ENCODE results near the gene PDPN. TPM values are rescaled to one million over a fixed set of nuclear protein-coding genes. Genes with fewer than 3 reads are reported as not detected.

PDPN gene
- total RNA-seq, 1 experiment from 2014 or later: not detected

- no peak for TF ChIP-seq CTCF (IDR thresholded peaks at IDR 0.05; ENCODE audit: unreplicated experiment)
- BruUV-seq (replicated peaks): no TSS peak
- CTCF ChIA-PET: no interaction called here
- no peak overlapping the region for H3K27ac Mint-ChIP-seq (ENCODE audit: unreplicated experiment)
- H3K36me3 Mint-ChIP-seq (ENCODE audit: insufficient read depth, unreplicated experiment): no peaks in the 10 kb centered on the region
- no peak overlapping the region for H3K4me3 Mint-ChIP-seq (ENCODE audit: low read depth, unreplicated experiment)
- no peaks in the 10 kb centered on the region for H3K27me3 Mint-ChIP-seq (ENCODE audit: unreplicated experiment)
- DNase-seq: no peak
- H3K4me1 Mint-ChIP-seq (ENCODE audit: low read depth, unreplicated experiment): no peaks in the 10 kb centered on the region
- intact Hi-C loops (cut with micrococcal nuclease; ENCODE audit: unreplicated experiment): no loop called here
- H3K9me3 Mint-ChIP-seq (ENCODE audit: low read depth, unreplicated experiment): peaks cover 24% of the 10 kb centered on the region
These were observed 36.3 kb downstream of the PDPN start for GRCh38 chr1:13619909-13620308.

- Mint-ChIP-seq H3K27ac (ENCODE audit: unreplicated experiment) (no peak overlapping the region), H3K4me1 (ENCODE audit: low read depth, unreplicated experiment) (no peaks in the 10 kb centered on the region), H3K27me3 (ENCODE audit: unreplicated experiment) (no peaks in the 10 kb centered on the region), H3K9me3 (ENCODE audit: low read depth, unreplicated experiment) (peaks cover 22% of the 10 kb centered on the region), H3K4me3 (ENCODE audit: low read depth, unreplicated experiment) (no peak overlapping the region), H3K36me3 (ENCODE audit: insufficient read depth, unreplicated experiment) (no peaks in the 10 kb centered on the region)
- no peak for TF ChIP-seq CTCF (IDR thresholded peaks at IDR 0.05; ENCODE audit: unreplicated experiment)
- BruUV-seq (replicated peaks): no TSS peak
- intact Hi-C loops (cut with micrococcal nuclease; ENCODE audit: unreplicated experiment): no loop called here
- CTCF ChIA-PET: interaction anchor here (0.6 kb wide), 1 partner anchor 104 kb away, joined by 3 read pairs; no protein-coding TSS in a partner anchor
- no peak for DNase-seq
These were observed 37.2 kb downstream of the PDPN start for GRCh38 chr1:13620825-13621224.

DNA sequence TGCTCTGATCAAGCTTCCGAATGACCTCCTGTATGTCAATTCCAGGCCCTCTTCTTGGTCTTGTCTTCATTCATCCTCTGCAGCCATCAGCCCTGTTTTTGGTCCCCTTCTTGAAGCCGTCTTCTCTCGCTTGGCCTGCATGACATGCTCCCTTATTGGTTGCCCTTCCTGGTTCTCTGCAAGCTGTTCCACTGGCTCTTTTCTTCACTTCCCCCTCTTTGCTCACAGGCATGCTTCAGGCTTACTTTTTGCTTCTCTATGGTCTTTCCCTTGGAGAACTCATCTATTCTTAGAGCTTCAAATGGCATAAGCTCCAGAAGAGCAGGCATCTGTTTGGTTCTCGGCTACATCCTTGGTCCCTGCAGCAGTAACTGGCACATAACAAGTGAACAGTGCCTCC lies 38.8 kb downstream of the PDPN start:
- no TSS peak for BruUV-seq (replicated peaks)
- CTCF ChIA-PET: no interaction called here
- no peak overlapping the region for H3K4me3 Mint-ChIP-seq (ENCODE audit: low read depth, unreplicated experiment)
- intact Hi-C loops (cut with micrococcal nuclease; ENCODE audit: unreplicated experiment): no loop called here
- H3K36me3 Mint-ChIP-seq (ENCODE audit: insufficient read depth, unreplicated experiment): no peaks in the 10 kb centered on the region
- H3K4me1 Mint-ChIP-seq (ENCODE audit: low read depth, unreplicated experiment): no peaks in the 10 kb centered on the region
- peaks cover 22% of the 10 kb centered on the region for H3K9me3 Mint-ChIP-seq (ENCODE audit: low read depth, unreplicated experiment)
- TF ChIP-seq CTCF (IDR thresholded peaks at IDR 0.05; ENCODE audit: unreplicated experiment): no peak
- H3K27me3 Mint-ChIP-seq (ENCODE audit: unreplicated experiment): no peaks in the 10 kb centered on the region
- H3K27ac Mint-ChIP-seq (ENCODE audit: unreplicated experiment): no peak overlapping the region
- no peak for DNase-seq

DNA sequence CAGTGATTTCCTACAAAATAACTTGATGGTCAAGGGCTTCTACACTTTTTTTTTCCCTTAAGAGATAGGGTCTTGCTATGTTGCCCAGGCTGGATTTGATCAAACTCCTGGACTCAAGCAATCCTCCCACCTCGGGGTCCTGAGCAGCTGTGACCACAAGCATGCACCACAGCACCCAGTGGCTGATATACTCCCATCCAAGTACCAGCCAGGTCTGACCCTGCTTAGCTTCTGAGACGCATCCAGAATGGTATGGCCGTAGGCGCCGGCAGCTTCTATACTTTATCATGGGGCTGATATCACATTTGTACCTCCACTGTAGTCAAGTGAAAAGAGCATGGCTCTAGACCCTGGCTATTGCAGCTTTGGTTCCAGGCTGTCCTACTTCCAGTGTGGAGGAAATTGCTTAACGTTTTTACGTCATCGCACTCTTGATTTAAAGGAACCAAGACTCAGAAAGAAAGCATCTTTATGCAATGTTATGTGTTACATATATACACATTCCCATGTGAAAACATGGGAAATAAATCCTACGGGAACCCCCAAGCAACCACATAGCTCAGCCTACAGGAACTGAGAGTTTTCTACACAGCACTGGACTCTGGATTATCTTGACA lies 39.5 kb downstream of the PDPN start:
- no peak for DNase-seq
- intact Hi-C loops (cut with micrococcal nuclease; ENCODE audit: unreplicated experiment): no loop called here
- no peaks in the 10 kb centered on the region for H3K4me1 Mint-ChIP-seq (ENCODE audit: low read depth, unreplicated experiment)

More for the DNA sequence above, 39.5 kb downstream of the PDPN start:
- H3K27me3 Mint-ChIP-seq (ENCODE audit: unreplicated experiment): no peaks in the 10 kb centered on the region
- peaks cover 22% of the 10 kb centered on the region for H3K9me3 Mint-ChIP-seq (ENCODE audit: low read depth, unreplicated experiment)
- no TSS peak for BruUV-seq (replicated peaks)
- no peaks in the 10 kb centered on the region for H3K36me3 Mint-ChIP-seq (ENCODE audit: insufficient read depth, unreplicated experiment)
- no peak overlapping the region for H3K27ac Mint-ChIP-seq (ENCODE audit: unreplicated experiment)
- H3K4me3 Mint-ChIP-seq (ENCODE audit: low read depth, unreplicated experiment): no peak overlapping the region
- CTCF ChIA-PET: no interaction called here
- TF ChIP-seq CTCF (IDR thresholded peaks at IDR 0.05; ENCODE audit: unreplicated experiment): no peak

All from Calu3 (cell line).